Testis (tissue), 2 donors: ENCODE results near the gene EYA3.

Source experiments
- CTCF ChIP-seq, 3 experiments: fragments of 450-650 bp in 2 of 3; fragments of 200-600 bp in 1 of 3; sonication (generic) in 1 of 3; IDR thresholded peaks; one replicate each; pipeline ENCODE4 v1.5.1; 2016 to 2019; ENCODE audit warnings: antibody characterized with exemption in 3 of 3, mild to moderate bottlenecking in 2 of 3, moderate library complexity in 1 of 3
- POLR2A ChIP-seq: fragments of 450-650 bp; IDR thresholded peaks from one replicate; pipeline ENCODE4 v1.6.1; 2017; ENCODE audit warnings: antibody characterized with exemption, mild to moderate bottlenecking, moderate library complexity

GRCh38 chr1:27959792-27960603 lies 128.4 kb downstream of the EYA3 start, which contains the start of gene XKR8:
- TF ChIP-seq CTCF (IDR thresholded peaks at IDR 0.05) (peak in 2 of 3 experiments; percentile 17 to 40), POLR2A (no peak)
